ENCODE results near the gene IGF1R.

DNA sequence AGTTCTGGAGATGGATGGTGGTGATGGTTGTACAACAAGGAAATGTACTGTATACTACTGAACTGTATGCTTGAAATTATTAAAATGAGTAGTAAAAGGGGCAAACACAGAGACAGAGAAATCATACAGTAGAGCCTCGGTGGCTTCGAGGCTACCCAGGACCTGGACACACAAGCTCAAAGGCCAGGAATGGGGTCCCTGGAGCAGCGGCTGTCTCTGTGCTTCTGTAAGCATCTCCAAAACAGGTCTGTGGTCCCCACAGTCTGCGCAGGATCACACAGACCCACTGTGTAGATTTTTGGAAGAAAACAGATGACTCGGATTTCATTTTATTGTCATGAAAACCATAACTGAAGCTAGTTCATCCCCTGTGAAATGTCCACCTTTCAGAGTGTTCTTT lies 319.6 kb downstream of the IGF1R start:
- TF ChIP-seq, protein P1, sequence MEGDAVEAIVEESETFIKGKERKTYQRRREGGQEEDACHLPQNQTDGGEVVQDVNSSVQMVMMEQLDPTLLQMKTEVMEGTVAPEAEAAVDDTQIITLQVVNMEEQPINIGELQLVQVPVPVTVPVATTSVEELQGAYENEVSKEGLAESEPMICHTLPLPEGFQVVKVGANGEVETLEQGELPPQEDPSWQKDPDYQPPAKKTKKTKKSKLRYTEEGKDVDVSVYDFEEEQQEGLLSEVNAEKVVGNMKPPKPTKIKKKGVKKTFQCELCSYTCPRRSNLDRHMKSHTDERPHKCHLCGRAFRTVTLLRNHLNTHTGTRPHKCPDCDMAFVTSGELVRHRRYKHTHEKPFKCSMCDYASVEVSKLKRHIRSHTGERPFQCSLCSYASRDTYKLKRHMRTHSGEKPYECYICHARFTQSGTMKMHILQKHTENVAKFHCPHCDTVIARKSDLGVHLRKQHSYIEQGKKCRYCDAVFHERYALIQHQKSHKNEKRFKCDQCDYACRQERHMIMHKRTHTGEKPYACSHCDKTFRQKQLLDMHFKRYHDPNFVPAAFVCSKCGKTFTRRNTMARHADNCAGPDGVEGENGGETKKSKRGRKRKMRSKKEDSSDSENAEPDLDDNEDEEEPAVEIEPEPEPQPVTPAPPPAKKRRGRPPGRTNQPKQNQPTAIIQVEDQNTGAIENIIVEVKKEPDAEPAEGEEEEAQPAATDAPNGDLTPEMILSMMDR (IDR thresholded peaks at IDR 0.05; ENCODE audit: control extremely low read depth in 1 of 3, insufficient read depth in 1 of 3, low read depth in 1 of 3, low read length in 3 of 3) = no peak
- TF ChIP-seq SIN3A (conservative IDR thresholded peaks at IDR 0.05 in 1 of 2, IDR thresholded peaks at IDR 0.05 in 1 of 2; ENCODE audit: low read depth in 1 of 2, low read length in 2 of 2) = no peak
